GM21786 (cell line): ENCODE results near the gene LDLRAD2.

Experiments used
- ATAC-seq: cut with Tn5 transposase; IDR thresholded peaks from one replicate; pipeline ENCODE4 v1.9.1; 2021; ENCODE audit not compliant: unreplicated experiment

Gene LDLRAD2

DNA sequence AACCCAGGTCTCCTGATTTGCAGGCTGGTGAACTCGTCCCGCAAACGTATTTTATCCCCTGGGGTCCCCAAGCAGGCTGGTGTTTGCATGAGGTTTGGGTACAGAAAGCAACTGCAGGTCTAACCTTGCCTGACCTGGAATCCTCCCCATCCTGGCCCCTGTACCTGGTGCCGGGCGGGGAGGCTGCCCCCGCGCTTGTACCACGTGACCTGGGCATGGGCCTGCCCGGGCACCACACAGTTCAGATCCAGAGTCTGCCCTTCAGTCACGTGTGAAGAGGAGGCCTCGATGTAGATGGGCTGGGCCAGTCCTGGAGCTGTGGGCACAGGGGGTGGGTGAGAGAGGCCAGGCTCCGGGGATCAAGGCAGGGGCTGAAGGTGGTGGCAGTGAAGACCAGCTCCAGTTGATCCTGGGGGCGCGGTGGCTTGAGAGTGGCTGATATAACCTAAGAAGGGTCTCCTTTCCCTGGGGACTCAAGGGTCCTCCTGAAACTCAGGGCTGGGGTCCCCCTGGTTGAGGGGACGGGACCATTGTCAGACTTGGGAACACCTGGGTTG is 30.6 kb downstream of the LDLRAD2 start:
- no peak for ATAC-seq

DNA sequence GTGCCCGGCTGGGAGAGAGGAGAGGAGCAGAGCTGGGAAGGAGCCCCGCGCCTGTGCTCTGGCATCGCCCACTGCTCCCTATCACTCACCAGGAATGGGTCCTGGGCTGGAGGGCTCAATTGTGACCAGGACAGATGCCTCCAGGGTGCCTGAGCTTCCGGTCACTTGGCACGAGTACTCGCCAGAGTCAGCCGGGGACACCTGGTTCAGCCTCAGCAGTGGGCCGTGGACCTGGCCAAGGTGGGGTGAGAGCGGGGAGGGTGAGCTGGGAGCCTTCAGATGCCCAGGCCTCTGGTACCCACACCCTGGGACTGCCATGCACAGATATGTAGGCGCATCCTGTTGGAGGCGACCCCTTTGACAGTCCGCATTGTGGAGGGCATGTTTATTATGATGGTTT is 31.1 kb downstream of the LDLRAD2 start:
- no peak for ATAC-seq

- ATAC-seq: no peak
Measured at GRCh38 chr1:21843996-21844395, 31.9 kb downstream of the LDLRAD2 start.

GRCh38 chr1:21845646-21846641 is 33.9 kb downstream of the LDLRAD2 start:
- no peak for ATAC-seq

DNA sequence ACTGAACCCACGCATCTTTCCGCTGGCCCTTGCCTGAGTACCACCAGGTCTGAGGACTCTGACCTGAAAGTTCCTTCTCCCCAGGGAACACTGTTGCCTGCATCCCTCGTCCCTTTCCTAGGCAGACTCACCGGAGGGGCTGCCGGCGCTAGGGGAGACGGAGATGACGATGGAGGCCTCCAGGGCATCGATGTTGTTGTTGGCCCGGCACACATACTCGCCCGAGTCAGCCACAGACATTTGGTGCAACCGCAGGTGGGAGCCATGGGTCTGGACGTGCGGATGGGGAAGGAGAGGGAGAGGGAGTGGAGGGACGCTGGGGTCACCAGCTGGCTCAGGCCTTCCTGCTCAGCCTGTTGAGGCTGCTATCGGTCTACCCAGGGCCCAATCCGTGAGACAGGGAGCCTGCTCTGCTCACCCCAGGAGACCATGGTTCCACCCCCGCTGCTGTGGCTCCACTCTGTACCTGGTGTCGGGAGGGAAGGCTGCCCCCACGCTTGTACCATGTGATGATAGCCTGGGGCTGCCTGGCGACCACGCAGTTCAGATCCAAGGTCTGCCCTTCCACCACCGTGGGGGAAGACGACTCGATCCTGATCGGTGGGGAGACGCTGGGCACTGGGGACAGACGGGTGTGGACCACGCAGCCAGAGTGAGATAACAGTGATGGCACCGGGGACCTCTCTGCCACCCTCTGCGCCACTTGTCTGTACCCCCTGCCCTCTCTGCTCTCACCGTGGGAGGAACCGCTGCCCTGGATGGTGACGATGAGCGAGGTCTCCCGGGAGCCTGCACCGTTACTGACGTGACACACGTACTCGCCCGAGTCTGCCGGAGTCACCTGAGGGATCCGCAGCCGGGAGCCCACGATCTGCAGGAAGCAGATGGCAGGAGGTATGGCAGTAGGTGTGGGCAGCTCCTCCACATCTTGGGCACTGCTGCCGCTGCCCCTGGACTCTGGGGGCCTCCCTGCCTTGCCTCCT is 35.4 kb downstream of the LDLRAD2 start:
- ATAC-seq: no peak

DNA sequence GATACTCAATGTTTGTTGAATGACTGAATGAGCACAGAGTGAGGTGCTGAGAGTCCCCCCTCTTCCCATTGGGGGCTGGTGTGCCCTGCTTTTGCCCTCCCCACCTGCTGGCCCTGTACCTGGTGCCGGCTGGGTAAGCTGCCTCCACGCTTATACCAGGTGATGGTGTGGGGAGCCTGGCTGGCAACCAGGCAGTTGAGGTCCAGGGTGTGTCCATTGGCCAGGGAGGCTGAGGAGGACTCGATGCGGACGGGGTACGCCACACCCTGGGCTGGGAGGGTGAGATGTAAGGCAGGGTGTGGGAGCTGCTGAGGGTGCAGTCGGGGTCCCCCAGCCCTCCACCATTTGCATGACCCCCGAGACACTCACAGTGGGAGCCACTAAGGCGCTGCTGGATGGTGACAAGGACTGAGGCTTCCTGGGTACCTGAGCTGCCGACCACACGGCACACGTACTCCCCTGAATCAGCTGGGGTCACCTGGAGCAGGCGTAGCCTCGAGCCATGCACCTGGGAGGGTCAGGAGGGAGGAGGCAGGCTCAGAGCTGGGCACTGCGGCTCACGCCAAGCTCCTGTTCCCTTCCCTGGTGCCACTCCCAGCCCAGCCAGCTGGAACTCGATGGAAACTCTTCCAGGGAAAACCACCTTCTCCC is 36.6 kb downstream of the LDLRAD2 start:
- ATAC-seq: no peak

DNA sequence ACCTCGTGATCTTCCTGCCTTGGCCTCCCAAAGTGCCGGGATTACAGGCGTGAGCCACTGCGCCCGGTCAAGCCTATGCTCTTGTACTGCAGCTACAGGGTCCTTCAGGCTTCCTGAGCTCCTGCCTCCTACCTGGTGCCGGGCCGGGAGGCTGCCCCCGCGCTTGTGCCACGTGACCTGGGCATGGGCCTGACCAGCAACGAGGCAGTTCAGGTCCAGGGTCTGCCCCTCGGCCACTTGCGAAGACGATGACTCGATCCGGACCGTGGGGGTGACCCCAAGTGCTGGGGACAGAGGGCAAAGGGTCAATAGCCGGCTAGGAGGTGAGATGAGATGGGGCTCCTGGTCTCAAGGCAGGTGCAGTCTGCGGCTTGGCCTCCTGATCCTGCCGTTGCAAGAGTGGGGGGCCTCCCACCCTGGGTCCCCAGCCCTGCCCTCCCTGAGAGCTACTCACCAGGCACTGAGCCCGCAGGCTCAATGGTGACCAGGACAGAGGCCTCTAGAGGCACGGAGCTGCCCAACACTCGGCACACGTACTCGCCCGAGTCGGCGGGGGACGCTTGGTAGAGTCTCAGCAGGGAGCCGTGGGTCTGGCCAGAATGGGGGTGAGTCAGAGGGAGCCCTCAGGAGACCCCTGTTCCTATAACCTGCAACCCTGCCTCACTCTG is 38.0 kb downstream of the LDLRAD2 start:
- no peak for ATAC-seq

DNA sequence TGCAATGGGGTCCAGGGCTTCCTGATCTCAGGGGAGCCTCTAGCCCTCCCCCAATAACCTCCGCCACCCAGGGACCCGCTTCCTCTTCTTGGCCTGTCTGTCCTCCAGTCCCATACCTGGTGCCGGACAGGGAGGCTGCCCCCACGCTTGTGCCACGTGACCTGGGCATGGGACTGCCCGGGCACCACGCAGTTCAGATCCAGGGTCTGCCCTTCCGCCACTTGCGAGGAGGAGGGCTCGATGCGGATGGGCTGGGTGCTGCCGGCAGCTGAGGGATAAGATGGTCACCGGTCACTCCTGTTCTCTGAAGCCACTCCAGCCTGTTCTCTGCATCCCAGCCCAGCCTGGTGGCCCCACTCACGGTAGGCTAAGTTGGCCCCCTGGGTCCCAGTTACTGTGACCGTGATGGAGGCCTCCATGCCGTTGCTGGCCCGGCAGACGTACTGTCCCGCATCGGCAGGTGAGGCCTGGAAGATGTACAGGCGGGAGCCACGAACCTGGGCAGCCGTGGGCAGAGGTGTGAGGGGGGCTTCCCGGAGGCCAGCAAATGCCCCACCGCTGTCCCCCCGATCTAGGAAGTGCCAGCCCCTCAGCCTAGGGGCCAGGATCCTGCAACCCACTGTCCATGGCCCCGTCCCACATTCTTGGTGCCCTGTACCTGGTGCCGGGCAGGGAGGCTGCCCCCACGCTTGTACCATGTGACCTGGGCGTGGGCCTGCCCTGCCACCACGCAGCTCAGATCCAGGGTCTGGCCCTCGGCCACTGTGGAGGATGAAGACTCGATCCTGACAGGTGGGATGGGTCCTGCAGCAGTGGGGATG is 39.6 kb downstream of the LDLRAD2 start:
- ATAC-seq: no peak

DNA sequence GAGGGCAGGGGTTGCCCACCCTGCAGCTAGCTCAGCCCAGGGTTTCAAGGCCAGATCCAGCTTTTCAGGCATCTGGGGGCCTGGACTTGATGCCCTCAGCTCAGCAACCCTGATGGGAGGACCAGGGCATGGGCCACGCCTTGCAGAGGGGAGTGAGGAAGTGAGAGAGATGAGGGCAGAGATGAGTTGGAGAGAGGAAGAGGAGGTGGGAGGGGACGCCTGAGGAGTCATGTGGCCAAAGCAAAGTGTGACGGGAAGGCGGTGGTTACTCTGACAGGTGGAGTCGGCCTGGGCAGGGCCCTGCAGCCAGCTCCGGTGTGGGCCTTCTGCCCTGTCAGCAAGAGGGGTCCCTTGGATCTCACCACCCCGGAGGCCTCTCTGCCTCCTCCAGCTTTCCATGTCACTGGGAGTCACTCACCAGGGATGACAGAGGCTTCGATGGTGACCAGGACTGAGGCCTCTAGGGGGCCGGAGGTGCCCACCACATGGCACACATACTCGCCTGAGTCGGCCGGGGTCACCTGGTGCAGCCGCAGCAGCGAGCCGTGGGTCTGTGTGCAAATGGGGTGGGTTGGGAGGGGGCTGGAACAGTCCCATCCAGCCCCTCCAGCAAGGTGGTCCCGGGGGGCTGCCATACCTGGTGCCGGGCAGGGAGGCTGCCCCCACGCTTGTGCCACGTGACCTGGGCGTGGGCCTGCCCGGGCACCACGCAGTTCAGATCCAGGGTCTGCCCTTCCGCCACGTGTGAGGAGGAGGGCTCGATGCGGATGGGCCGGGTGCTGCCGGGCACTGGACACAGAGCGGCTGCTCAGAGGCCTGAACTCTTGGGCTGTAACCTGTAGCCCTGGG is 40.4 kb downstream of the LDLRAD2 start:
- peak; percentile 74 for ATAC-seq

DNA sequence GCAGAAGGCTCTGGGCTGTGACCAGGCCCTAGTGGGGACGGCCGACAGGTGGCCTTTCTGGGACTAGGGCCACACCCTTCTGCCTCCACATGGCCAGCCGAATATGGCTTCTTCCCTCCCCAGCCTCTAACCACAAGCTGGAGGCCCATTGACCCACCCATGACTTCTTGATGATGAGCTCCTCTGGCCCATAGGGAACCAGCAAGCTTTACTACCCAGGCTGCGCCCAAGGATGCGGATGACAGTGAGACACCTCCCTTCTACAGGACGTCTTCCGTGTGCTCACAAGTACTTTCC is 41.0 kb downstream of the LDLRAD2 start:
- no peak for ATAC-seq

DNA sequence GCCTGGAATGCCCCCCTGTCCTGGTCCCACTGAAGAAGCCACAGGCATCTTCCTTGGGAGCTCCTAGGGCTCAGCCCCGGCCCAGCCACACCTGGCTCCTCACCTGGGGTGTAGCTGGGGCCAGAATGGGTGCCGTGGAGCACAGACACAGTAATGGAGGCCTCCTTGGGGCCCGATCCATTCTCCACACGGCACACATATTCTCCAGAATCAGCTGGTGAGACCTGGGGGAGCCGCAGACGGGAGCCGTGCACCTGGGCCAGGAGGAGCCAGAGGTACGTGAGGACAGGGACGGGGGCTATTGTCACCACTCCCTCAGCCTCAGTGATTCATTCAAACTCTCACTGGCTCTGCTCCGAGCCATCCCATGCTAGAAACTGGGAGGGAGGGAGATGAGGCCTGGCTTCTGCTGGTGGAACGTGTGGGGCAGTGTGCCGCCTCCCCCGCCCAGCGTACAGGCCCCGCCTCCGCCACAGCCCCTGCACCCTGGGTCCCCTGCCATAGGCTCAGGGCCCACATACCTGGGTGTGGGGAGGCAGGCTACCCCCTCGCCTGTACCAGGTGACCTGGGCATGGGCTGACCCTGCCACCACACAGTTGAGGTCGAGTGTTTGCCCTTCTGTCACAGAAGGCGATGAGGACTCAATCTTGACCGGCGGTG is 42.2 kb downstream of the LDLRAD2 start:
- ATAC-seq: no peak

GRCh38 chr1:21854751-21855131 is 42.7 kb downstream of the LDLRAD2 start:
- ATAC-seq: no peak

DNA sequence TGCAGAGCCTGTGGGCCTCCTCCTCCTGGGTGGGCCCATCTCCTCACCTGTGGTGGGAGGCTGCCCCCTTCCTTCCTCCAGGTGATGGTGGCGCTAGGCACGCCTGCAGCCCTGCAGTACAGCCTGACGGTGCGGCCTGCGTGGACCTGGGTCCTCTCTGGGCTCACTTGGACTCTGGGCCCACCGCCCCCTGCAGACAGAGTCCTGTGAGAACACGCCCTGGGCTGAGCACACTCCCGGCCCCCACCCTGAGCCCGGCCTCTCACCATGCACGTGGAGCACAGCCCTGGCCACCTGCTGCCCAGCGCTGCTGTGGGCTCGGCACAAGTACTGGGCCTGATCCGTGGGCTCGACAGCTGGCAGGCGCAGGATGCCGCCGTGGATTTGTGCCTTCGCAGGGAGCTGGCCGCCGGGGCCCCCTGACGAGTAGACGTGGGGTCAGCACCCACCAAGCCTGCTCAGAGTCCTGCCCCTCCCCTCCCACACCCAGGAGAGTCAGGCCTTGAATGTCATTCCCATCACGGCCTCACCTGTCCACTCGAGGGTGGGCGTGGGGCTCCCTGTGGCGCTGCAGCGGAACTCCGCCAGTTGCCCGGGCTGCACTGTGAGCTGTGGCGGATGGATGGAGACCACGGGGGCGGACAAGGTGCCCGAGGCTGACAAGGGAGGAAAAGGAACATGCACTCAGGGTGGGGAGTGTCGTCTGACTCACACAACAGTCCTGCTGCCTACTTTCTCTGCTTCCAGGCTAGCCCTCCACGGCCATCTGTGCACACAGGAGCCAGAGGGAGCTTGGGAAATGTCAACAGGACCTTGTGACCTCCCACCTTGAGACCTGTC is 43.4 kb downstream of the LDLRAD2 start:
- no peak for ATAC-seq

DNA sequence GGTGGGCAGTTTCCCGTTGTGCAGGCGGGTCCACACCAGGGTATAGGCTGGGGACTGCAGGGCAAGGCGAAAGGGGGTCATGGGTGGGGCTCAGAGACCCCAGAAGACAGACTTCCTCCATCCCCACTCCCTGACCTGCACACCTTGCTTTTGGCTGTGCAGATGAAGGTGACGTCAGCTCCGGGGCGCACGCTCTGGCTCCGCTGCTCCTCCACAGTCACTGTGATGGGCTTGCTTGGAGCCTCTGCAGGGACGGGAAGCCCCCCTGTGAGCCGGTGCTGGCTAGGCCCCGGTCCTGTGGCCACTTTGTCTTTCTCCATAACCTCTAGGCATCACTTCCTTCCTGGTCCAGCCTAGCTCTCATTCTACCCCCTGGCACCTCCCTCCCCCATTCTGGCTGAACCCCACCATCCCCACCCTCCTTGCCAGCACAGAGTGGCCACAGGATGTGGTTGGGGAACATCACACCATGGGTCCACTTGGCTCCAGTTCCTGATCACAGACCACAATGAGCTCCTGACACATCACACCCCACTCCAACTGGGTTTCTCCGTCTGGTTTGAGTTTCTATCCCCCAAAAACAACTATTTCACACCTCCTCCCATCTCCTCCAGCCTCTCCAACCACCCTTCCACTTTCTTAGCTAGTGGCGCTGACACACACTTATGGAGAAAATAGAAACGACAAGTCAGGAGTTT is 45.2 kb downstream of the LDLRAD2 start:
- no peak for ATAC-seq

- ATAC-seq: no peak
Measured at GRCh38 chr1:21857840-21858670, 46.0 kb downstream of the LDLRAD2 start.

- no peak for ATAC-seq
Measured at GRCh38 chr1:21859669-21860179, 47.7 kb downstream of the LDLRAD2 start.
